GM23338 (cell line): ENCODE data around the gene BEND2. TPM values are rescaled to one million over a fixed set of nuclear protein-coding genes. Genes with fewer than 3 reads are reported as not detected.

ENCODE experiments used
- ATAC-seq: fragments of 200-7000 bp; cut with Tn5 transposase; 3 replicates; pipeline ENCODE4 v1.9.1; 2020
- DNase-seq: peaks from one replicate; pipeline ENCODE4 v3.0.0-alpha.2; 2015; ENCODE audit warnings: low spot score
- H2AFZ ChIP-seq: fragments of 200-600 bp; sonication (generic); 2 replicates; pipeline ENCODE4 v1.8.0; 2016; ENCODE audit warnings: antibody characterized with exemption, mild to moderate bottlenecking, moderate library complexity
- H3F3A ChIP-seq: fragments of 200-600 bp; sonication (generic); replicated peaks from 2 replicates; pipeline ENCODE4 v1.8.0; 2017; ENCODE audit warnings: antibody characterized with exemption, mixed run types, low read depth
- H3K27ac ChIP-seq: fragments of 200-600 bp; sonication (generic); 2 replicates; pipeline ENCODE4 v1.6.1; 2016; ENCODE audit warnings: low read depth
- H3K27me3 ChIP-seq: fragments of 200-600 bp; sonication (generic); 2 replicates; pipeline ENCODE4 v1.8.0; 2016; ENCODE audit warnings: mild to moderate bottlenecking, mixed run types, moderate library complexity; ENCODE audit not compliant: insufficient read depth
- H3K36me3 ChIP-seq: fragments of 200-600 bp; sonication (generic); 2 replicates; pipeline ENCODE4 v1.8.0; 2016; ENCODE audit warnings: mild to moderate bottlenecking; ENCODE audit not compliant: insufficient read depth
- H3K4me1 ChIP-seq: fragments of 200-600 bp; sonication (generic); 2 replicates; pipeline ENCODE4 v1.8.0; 2016; ENCODE audit warnings: mild to moderate bottlenecking, moderate library complexity; ENCODE audit not compliant: insufficient read depth
- H3K4me2 ChIP-seq: fragments of 200-600 bp; sonication (generic); 2 replicates; pipeline ENCODE4 v1.7.1; 2017; ENCODE audit warnings: mixed run types
- H3K4me3 ChIP-seq: fragments of 200-600 bp; sonication (generic); 2 replicates; pipeline ENCODE4 v1.6.1; 2016; ENCODE audit warnings: mixed run types
- H3K79me2 ChIP-seq: fragments of 200-600 bp; sonication (generic); replicated peaks from 2 replicates; pipeline ENCODE4 v1.8.0; 2017; ENCODE audit warnings: mild to moderate bottlenecking; ENCODE audit not compliant: insufficient read depth
- H3K9me2 ChIP-seq: fragments of 200-600 bp; sonication (generic); 2 replicates; pipeline ENCODE4 v1.8.0; 2017; ENCODE audit not compliant: insufficient read depth
- H4K20me1 ChIP-seq: fragments of 200-600 bp; sonication (generic); replicated peaks from 2 replicates; pipeline ENCODE4 v1.8.0; 2017; ENCODE audit warnings: mild to moderate bottlenecking; ENCODE audit not compliant: insufficient read depth
- H3K27ac Mint-ChIP-seq: 2 replicates; pipeline ENCODE4 v1.8.0; 2020; ENCODE audit warnings: inconsistent platforms, mild to moderate bottlenecking, moderate library complexity, mixed read lengths
- H3K27me3 Mint-ChIP-seq: 3 replicates; pipeline ENCODE4 v1.8.0; 2022; ENCODE audit warnings: low read depth, mild to moderate bottlenecking, moderate library complexity, mixed read lengths, inconsistent platforms; ENCODE audit not compliant: insufficient read depth, poor library complexity
- H3K36me3 Mint-ChIP-seq: 3 replicates; pipeline ENCODE4 v1.8.0; 2021; ENCODE audit warnings: low read depth, mild to moderate bottlenecking, inconsistent platforms, moderate library complexity, mixed read lengths
- H3K4me1 Mint-ChIP-seq: 3 replicates; pipeline ENCODE4 v1.8.0; 2020; ENCODE audit warnings: mild to moderate bottlenecking, inconsistent platforms, mixed read lengths
- H3K4me3 Mint-ChIP-seq: 3 replicates; pipeline ENCODE4 v1.8.0; 2021; ENCODE audit warnings: moderate library complexity, mild to moderate bottlenecking, inconsistent platforms, mixed read lengths
- H3K9me3 Mint-ChIP-seq: 3 replicates; pipeline ENCODE4 v1.8.0; 2020; ENCODE audit warnings: moderate library complexity, mild to moderate bottlenecking, inconsistent platforms, mixed read lengths
- CREB1 ChIP-seq: fragments of 250-450 bp; sonication (Bioruptor Pico); IDR thresholded peaks from 2 replicates; pipeline ENCODE4 v1.5.0; 2020; ENCODE audit warnings: low read depth, mild to moderate bottlenecking, moderate library complexity
- EZH2 ChIP-seq: fragments of 200-600 bp; sonication (generic); IDR thresholded peaks from one replicate; pipeline ENCODE4 v1.8.0; 2017; ENCODE audit warnings: antibody characterized with exemption, mild to moderate bottlenecking, low read depth; ENCODE audit not compliant: unreplicated experiment
- JUNB ChIP-seq: IDR thresholded peaks from one replicate; pipeline ENCODE4 v1.6.1; 2016; ENCODE audit warnings: antibody characterized with exemption; ENCODE audit not compliant: unreplicated experiment
- NANOG ChIP-seq: IDR thresholded peaks from 2 replicates; pipeline ENCODE4 v1.6.1; 2016; ENCODE audit warnings: antibody characterized with exemption, borderline replicate concordance
- ZNF114 ChIP-seq: fragments of 250-450 bp; sonication (Bioruptor Pico); IDR thresholded peaks from 2 replicates; pipeline ENCODE4 v1.5.0; 2020; ENCODE audit warnings: mild to moderate bottlenecking, moderate library complexity
- ZNF331 ChIP-seq: fragments of 250-450 bp; sonication (Bioruptor Pico); IDR thresholded peaks from 2 replicates; pipeline ENCODE4 v1.5.0; 2020; ENCODE audit warnings: low read depth, mild to moderate bottlenecking, moderate library complexity
- polyA plus RNA-seq: library from polyadenylated mRNA; unstranded; fragments of >200 nt; fragmentation: Nextera tagmentation; extraction: Ambion mirVana; gene quantifications from 2 replicates; pipeline ENCODE4 v1.2.1, GENCODE V29; 2016
- total RNA-seq: library from RNA; depleted of rRNA; stranded (reverse); fragments of >200 nt; shearing (Covaris generic); gene quantifications from 2 replicates; pipeline ENCODE4 v1.2.3, GENCODE V29; 2014
- TF ChIP-seq, protein P1 (sequence below): IDR thresholded peaks from 2 replicates; pipeline ENCODE4 v1.6.1; 2016; ENCODE audit warnings: antibody characterized with exemption
- TF ChIP-seq, protein P2 (sequence below): fragments of 250-450 bp; sonication (Bioruptor Pico); IDR thresholded peaks from 2 replicates; pipeline ENCODE4 v1.5.0; 2020; ENCODE audit warnings: mild to moderate bottlenecking, moderate library complexity
- TF ChIP-seq, protein P3 (sequence below), 2 experiments: fragments of 200-600 bp in 1 of 2; sonication (generic) in 1 of 2; conservative IDR thresholded peaks; 2 replicates each; pipeline versions ENCODE4 v1.5.1 to v1.6.1; 2016 to 2017; ENCODE audit warnings: antibody characterized with exemption in 2 of 2, low read depth in 2 of 2, mild to moderate bottlenecking in 2 of 2, moderate library complexity in 1 of 2

Gene BEND2
- total and polyA plus RNA-seq, 2 experiments from 2014 or later = not detected

DNA sequence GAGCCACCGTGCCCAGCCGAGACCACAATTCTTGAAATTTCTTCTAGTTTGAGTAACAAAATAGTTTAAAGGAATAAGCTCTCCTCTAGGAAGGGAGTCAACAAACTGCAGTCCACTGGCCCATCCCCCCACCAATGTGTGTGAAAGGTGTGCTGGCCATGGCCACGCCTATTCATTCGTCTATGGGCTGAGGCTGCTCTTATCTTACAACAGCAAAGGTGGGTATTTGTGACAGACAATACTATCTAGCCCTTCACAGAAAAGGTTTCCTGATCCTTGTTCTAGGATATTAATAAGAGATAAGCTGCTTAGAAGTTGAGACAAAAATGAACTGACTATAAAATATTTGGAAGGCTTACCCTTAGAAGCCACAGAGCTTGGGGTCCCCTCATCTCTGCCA is 41.2 kb downstream of the BEND2 start:
- no peaks in the 10 kb centered on the region for H3K27me3 Mint-ChIP-seq

More for the DNA sequence above, 41.2 kb downstream of the BEND2 start:
- no peak overlapping the region for H3K27ac ChIP-seq
- H3F3A ChIP-seq = no peaks in the 10 kb centered on the region
- TF ChIP-seq ZNF114 (CRISPR knock-in tag) (no peak), ZNF331 (CRISPR knock-in tag) (no peak), CREB1 (CRISPR knock-in tag) (no peak), JUNB (no peak), EZH2 (no peak), NANOG (no peak)
- TF ChIP-seq, protein P1, sequence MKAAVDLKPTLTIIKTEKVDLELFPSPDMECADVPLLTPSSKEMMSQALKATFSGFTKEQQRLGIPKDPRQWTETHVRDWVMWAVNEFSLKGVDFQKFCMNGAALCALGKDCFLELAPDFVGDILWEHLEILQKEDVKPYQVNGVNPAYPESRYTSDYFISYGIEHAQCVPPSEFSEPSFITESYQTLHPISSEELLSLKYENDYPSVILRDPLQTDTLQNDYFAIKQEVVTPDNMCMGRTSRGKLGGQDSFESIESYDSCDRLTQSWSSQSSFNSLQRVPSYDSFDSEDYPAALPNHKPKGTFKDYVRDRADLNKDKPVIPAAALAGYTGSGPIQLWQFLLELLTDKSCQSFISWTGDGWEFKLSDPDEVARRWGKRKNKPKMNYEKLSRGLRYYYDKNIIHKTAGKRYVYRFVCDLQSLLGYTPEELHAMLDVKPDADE = no peak
- TF ChIP-seq, protein P2, sequence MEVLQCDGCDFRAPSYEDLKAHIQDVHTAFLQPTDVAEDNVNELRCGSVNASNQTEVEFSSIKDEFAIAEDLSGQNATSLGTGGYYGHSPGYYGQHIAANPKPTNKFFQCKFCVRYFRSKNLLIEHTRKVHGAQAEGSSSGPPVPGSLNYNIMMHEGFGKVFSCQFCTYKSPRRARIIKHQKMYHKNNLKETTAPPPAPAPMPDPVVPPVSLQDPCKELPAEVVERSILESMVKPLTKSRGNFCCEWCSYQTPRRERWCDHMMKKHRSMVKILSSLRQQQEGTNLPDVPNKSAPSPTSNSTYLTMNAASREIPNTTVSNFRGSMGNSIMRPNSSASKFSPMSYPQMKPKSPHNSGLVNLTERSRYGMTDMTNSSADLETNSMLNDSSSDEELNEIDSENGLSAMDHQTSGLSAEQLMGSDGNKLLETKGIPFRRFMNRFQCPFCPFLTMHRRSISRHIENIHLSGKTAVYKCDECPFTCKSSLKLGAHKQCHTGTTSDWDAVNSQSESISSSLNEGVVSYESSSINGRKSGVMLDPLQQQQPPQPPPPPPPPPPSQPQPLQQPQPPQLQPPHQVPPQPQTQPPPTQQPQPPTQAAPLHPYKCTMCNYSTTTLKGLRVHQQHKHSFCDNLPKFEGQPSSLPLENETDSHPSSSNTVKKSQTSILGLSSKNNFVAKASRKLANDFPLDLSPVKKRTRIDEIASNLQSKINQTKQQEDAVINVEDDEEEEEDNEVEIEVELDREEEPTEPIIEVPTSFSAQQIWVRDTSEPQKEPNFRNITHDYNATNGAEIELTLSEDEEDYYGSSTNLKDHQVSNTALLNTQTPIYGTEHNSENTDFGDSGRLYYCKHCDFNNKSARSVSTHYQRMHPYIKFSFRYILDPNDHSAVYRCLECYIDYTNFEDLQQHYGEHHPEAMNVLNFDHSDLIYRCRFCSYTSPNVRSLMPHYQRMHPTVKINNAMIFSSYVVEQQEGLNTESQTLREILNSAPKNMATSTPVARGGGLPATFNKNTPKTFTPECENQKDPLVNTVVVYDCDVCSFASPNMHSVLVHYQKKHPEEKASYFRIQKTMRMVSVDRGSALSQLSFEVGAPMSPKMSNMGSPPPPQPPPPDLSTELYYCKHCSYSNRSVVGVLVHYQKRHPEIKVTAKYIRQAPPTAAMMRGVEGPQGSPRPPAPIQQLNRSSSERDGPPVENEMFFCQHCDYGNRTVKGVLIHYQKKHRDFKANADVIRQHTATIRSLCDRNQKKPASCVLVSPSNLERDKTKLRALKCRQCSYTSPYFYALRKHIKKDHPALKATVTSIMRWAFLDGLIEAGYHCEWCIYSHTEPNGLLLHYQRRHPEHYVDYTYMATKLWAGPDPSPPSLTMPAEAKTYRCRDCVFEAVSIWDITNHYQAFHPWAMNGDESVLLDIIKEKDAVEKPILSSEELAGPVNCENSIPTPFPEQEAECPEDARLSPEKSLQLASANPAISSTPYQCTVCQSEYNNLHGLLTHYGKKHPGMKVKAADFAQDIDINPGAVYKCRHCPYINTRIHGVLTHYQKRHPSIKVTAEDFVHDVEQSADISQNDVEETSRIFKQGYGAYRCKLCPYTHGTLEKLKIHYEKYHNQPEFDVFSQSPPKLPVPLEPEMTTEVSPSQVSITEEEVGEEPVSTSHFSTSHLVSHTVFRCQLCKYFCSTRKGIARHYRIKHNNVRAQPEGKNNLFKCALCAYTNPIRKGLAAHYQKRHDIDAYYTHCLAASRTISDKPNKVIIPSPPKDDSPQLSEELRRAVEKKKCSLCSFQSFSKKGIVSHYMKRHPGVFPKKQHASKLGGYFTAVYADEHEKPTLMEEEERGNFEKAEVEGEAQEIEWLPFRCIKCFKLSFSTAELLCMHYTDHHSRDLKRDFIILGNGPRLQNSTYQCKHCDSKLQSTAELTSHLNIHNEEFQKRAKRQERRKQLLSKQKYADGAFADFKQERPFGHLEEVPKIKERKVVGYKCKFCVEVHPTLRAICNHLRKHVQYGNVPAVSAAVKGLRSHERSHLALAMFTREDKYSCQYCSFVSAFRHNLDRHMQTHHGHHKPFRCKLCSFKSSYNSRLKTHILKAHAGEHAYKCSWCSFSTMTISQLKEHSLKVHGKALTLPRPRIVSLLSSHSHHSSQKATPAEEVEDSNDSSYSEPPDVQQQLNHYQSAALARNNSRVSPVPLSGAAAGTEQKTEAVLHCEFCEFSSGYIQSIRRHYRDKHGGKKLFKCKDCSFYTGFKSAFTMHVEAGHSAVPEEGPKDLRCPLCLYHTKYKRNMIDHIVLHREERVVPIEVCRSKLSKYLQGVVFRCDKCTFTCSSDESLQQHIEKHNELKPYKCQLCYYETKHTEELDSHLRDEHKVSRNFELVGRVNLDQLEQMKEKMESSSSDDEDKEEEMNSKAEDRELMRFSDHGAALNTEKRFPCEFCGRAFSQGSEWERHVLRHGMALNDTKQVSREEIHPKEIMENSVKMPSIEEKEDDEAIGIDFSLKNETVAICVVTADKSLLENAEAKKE = no peak
- TF ChIP-seq, protein P3, sequence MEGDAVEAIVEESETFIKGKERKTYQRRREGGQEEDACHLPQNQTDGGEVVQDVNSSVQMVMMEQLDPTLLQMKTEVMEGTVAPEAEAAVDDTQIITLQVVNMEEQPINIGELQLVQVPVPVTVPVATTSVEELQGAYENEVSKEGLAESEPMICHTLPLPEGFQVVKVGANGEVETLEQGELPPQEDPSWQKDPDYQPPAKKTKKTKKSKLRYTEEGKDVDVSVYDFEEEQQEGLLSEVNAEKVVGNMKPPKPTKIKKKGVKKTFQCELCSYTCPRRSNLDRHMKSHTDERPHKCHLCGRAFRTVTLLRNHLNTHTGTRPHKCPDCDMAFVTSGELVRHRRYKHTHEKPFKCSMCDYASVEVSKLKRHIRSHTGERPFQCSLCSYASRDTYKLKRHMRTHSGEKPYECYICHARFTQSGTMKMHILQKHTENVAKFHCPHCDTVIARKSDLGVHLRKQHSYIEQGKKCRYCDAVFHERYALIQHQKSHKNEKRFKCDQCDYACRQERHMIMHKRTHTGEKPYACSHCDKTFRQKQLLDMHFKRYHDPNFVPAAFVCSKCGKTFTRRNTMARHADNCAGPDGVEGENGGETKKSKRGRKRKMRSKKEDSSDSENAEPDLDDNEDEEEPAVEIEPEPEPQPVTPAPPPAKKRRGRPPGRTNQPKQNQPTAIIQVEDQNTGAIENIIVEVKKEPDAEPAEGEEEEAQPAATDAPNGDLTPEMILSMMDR (conservative IDR thresholded peaks at IDR 0.05; ENCODE audit: low read depth in 2 of 2) = no peak
- H3K36me3 ChIP-seq = no peaks in the 10 kb centered on the region
- no peaks in the 10 kb centered on the region for H3K9me3 Mint-ChIP-seq
- H3K9me2 ChIP-seq = no peaks in the 10 kb centered on the region
- ATAC-seq = no peak
- H2AFZ ChIP-seq = no peak overlapping the region
- no peak overlapping the region for H3K4me3 Mint-ChIP-seq
- H3K4me1 Mint-ChIP-seq = peaks cover 3% of the 10 kb centered on the region; the same call in 2 of the 3 replicates
- no peak overlapping the region for H3K27ac Mint-ChIP-seq
- no peak for DNase-seq
- no peaks in the 10 kb centered on the region for H3K4me1 ChIP-seq
- no peaks in the 10 kb centered on the region for H3K27me3 ChIP-seq
- H3K4me3 ChIP-seq = no peak overlapping the region
- H3K36me3 Mint-ChIP-seq = no peaks in the 10 kb centered on the region
- H4K20me1 ChIP-seq = no peaks in the 10 kb centered on the region
- no peak overlapping the region for H3K4me2 ChIP-seq
- no peaks in the 10 kb centered on the region for H3K79me2 ChIP-seq
